OCI-LY7 (cell line): ENCODE measurements around the gene MTG1.

Experiments
- CTCF ChIP-seq: fragments of 200-600 bp; sonication (generic); conservative IDR thresholded peaks from 2 replicates; pipeline ENCODE4 v1.5.1; 2014; ENCODE audit warnings: mild to moderate bottlenecking, antibody characterized with exemption, low read length, moderate library complexity, mixed read lengths
- EZH2phosphoT487 ChIP-seq: fragments of 200-600 bp; sonication (generic); IDR thresholded peaks from 2 replicates; pipeline ENCODE4 v1.6.1; 2018; ENCODE audit warnings: low read depth, borderline replicate concordance, mild to moderate bottlenecking, mixed run types, antibody characterized with exemption, low read length, moderate library complexity, mixed read lengths

- TF ChIP-seq CTCF (no peak), EZH2phosphoT487 (no peak)
These were observed at the start of gene MTG1 for GRCh38 chr10:133394064-133394663.
